ENCODE measurements around the gene XKR7.
A peak's percentile ranks its signal among the peaks of the same experiment; 100 is the strongest.
"Not testable (repeated sequence)": the region's sequence is repeated elsewhere in the genome, so short reads cannot be mapped to it uniquely, and the experiment has no call there.

XKR7 gene

GRCh38 chr20:31967830-31968249 is at the start of gene XKR7:
Gene XKR7, plus strand, starts transcription at chr20:31968151. Its CDS starts 25 bp downstream, at chr20:31968176.
- DNase-seq = peak; percentile 69

- DNase-seq = no peak
Measured at GRCh38 chr20:31918466-31919105, 49.4 kb upstream of the XKR7 start.

- no peak for DNase-seq
Measured at GRCh38 chr20:31919410-31920155, 48.4 kb upstream of the XKR7 start.

GRCh38 chr20:31920275-31920855 is 47.6 kb upstream of the XKR7 start:
- DNase-seq = no peak

GRCh38 chr20:31921480-31921879 is 46.5 kb upstream of the XKR7 start:
- DNase-seq = not testable (repeated sequence)

- no peak for DNase-seq
Measured at GRCh38 chr20:31922181-31922580, 45.8 kb upstream of the XKR7 start.

GRCh38 chr20:31922588-31922987 is 45.4 kb upstream of the XKR7 start:
- DNase-seq = no peak

GRCh38 chr20:31923388-31924331 is 44.3 kb upstream of the XKR7 start:
- DNase-seq = no peak

GRCh38 chr20:31924561-31924960 is 43.4 kb upstream of the XKR7 start:
- DNase-seq = no peak

- DNase-seq = no peak
Measured at GRCh38 chr20:31925631-31926030, 42.3 kb upstream of the XKR7 start.

GRCh38 chr20:31926493-31926892 is 41.5 kb upstream of the XKR7 start:
- no peak for DNase-seq

- no peak for DNase-seq
Measured at GRCh38 chr20:31927627-31928159, 40.3 kb upstream of the XKR7 start.

GRCh38 chr20:31929631-31930030 is 38.3 kb upstream of the XKR7 start:
- not testable (repeated sequence) for DNase-seq

- no peak for DNase-seq
Measured at GRCh38 chr20:31930779-31931178, 37.2 kb upstream of the XKR7 start.

- DNase-seq = no peak
Measured at GRCh38 chr20:31933698-31934097, 34.3 kb upstream of the XKR7 start.

GRCh38 chr20:31934491-31934890 is 33.5 kb upstream of the XKR7 start:
- DNase-seq = no peak

GRCh38 chr20:31934968-31935764 is 32.8 kb upstream of the XKR7 start:
- no peak for DNase-seq

GRCh38 chr20:31936420-31936819 is 31.5 kb upstream of the XKR7 start:
- DNase-seq = no peak

GRCh38 chr20:31937820-31938219 is 30.1 kb upstream of the XKR7 start:
- no peak for DNase-seq

GRCh38 chr20:31939661-31940060 is 28.3 kb upstream of the XKR7 start:
- no peak for DNase-seq

GRCh38 chr20:31943052-31943471 is 24.9 kb upstream of the XKR7 start:
- no peak for DNase-seq

- DNase-seq = no peak
Measured at GRCh38 chr20:31945319-31945718, 22.6 kb upstream of the XKR7 start.
